Left lobe of liver (tissue), 2 donors: ENCODE measurements around the gene SULT1C4. TPM values are rescaled to one million over a fixed set of nuclear protein-coding genes. Genes with fewer than 3 reads are reported as not detected.
A peak's percentile ranks its signal among the peaks of the same experiment; 100 is the strongest.
"Not testable (repeated sequence)": the region's sequence is repeated elsewhere in the genome, so short reads cannot be mapped to it uniquely, and the experiment has no call there.

Experiments used
- ATAC-seq: fragments of 200-7000 bp; cut with Tn5 transposase; one replicate; pipeline ENCODE4 v1.9.1; 2020; ENCODE audit warnings: mild to moderate bottlenecking, moderate library complexity
- DNase-seq: peaks from one replicate; pipeline ENCODE4 v3.0.0-alpha.2; 2020; ENCODE audit warnings: low spot score
- total RNA-seq: library from RNA; stranded (reverse); gene quantifications from one replicate; pipeline ENCODE4 v1.2.1, GENCODE V29; 2021
- donor health status: DM: no; HTN: no; CAD: no; lungs with moderate emphysema.
- donor health status: DM: no; HTN: yes; CAD: no.

Gene SULT1C4
- total RNA-seq, 1 donor from 2014 or later, result 1.7 TPM

DNA sequence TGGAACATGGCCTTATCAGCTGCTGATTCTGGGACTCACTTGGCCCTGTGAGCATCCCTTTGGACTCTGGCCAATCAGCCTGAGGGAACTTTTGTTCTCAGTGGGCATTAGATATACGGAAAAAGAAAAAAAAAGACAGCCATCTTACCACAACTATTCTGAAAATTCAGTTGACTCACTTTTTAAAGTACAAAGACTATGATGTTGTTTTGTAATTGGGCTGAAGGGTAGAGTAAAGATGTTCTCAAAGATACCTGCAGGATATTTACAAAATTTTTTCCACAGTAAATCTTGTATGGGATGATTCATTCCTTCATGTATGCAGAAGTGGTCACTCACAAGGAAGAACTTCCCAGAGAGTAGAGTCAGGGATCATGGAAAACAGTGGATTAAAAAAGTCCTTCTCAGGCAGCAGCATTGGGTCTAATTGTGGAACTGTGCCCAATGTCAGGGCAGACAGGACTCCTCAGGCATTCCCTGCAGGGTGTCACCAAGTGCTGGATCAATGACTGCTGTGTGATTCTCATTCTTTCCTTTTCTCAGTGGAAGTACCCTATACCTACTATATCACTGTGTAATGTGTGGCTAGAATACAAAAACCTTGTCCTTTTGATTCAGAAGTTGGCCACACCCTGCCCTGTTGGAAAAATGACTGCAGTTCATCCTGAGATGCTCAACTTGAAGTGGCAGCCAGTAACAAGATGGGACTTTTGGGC lies 35.4 kb downstream of the SULT1C4 start:
- DNase-seq (no peak), ATAC-seq (no peak)

DNA sequence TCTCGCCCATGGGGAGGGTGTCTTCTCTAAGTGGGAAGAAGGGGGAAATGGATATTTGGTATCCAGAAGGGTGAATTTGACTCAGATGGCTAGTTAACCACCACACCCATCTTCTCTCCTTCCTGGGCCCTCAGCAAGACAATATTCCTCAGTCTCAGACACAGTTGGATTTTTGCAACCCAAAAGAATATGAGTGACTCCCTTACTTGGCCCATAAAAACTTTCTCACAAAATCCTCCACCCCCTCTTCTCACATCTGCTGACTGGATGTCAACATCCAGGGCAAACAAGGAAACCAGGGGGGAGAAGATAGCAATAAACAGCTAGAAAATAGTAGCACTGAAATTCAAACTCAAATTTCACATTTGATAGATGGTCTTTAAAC lies 35.9 kb downstream of the SULT1C4 start:
- no peak for ATAC-seq
- DNase-seq, result no peak

DNA sequence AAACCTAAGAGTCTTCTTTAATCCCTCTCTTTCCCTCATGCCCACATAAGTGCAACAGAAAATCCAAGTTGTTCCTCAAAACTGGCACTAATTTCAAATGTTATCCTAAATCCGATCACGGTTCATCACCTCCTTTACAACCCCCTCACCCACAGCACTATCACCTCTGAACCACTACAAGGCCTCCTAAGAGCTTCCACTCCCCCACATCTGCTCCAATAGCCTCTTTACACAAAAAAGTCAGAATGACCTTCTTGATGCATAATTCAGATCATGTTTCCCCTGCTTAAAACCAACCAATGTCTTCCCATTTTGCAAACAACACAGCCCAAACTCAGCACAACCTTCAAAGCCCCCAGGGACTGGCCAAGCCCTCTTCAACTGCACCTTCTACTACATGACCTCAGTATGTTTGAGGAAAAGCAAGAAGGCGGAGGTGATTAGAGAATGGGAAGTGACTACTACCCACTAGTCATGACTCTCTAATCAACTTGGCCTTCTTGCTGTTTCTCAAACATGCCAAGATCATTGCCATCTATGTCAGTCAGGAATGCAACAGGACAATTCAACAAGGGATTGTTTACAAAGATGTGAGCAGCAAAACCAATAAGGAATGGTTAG lies 36.6 kb downstream of the SULT1C4 start:
- DNase-seq, result no peak
- ATAC-seq, result no peak

DNA sequence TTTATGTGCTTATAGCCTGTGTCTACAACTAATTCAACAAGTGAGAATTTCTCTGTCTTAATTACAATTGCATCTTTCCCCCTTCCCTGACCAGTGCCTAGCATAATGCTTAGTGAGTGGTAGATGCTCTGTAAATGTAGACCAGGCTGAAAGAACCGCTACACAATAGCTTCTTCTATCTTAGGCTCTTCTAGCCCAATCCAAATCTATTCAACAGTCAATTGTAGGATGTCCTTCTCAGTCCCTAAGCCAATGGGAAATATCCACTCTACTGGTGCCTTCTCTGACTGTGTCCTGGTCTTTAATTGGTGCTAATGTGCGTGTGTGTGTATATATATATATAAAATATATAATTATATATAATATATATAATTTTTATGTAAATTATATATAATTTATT lies 37.2 kb downstream of the SULT1C4 start:
- DNase-seq (no peak), ATAC-seq (no peak)

DNA sequence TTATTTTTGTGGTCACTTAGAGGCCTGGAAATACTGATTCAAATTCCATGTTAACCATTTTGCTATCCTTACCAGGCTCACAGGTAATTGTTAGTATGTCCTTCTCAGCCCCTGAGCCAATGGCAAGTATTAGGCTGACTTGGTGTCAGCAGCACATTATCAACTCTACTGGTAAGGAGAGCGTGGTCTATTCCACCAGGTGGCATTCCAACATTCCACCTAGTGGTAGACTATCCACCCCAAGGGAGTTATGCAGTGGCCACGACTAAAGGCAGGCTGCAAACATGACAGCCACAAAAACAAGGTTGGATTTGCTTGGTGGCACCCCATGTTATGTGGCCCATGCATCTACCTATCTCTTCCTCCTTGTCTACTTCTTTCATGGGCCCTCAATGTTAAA lies 39.5 kb downstream of the SULT1C4 start:
- ATAC-seq, result peak; percentile 87
- no peak for DNase-seq

DNA sequence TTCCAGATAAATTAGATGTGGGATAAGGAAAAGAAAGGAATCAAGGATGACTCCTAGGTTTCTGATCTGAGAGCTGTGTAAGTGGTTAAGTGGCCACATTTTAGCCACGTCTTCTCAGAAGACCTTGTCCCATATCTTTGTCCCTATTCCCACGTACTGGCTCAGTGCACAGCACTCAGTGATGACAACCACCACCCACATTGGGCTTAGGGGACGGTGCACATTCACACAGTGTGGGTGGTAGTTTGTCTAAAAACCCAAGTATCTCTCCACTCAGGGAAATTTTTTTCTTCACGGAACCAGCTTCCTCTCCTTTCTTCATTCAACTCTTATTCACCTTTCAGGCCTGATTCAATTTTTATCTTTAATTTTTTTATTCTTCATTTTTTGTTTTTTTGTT lies 40.7 kb downstream of the SULT1C4 start:
- no peak for ATAC-seq
- no peak for DNase-seq

DNA sequence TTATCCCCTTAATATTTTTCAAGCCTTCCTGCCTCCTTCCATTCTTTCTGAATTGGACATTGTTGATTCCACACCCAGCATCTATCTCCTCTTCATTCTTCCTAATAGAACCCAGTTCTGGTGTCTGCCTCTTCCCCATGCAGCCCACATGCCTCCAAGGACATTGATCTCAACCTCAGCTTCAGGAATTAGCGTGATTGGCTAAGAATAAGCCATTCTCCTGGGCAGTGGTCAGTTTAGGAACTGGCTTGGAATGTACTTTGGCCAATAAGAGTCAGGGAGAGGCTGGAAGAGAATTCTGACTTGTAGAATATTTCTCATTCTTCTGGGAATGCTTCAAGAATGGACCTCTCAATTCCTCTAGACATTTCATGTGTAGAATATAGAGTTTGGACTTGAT lies 45.3 kb downstream of the SULT1C4 start:
- DNase-seq (no peak), ATAC-seq (no peak)

DNA sequence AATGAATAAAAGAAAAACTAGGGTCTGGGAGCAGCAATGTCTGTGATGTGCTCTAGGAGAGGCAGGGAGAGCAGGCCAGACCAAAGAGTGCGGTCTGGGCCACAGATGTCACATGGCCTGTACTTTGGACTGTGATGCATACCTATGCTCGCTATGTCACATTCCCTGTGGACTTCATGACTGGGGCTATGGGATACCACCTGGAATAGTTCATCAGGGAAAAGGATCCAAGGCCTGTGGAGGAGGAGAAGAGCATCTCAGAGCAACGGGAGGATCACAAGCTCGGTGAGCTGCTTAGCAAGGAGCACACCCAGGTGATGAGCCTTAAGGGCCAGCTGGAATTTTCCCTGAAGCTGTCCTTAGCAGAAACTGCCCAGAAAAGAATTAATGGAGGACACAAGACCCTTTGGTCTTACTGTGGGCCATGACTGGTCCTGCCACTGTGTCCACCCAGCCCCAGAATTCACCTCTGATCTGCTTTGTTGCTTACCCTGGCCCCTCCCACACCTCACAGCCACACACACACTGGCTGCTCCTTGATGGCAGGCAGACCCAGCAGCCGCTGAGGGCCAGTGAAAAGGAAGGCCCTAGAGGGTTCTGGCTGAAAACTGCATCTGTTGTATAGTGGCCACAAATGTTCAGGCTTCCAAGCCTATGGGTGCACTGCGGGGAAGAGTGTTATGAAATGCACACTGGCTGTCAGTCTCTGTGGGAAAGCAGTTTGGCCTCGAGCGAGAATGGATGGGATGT lies 45.9 kb downstream of the SULT1C4 start:
- no peak for ATAC-seq
- DNase-seq, result no peak

DNA sequence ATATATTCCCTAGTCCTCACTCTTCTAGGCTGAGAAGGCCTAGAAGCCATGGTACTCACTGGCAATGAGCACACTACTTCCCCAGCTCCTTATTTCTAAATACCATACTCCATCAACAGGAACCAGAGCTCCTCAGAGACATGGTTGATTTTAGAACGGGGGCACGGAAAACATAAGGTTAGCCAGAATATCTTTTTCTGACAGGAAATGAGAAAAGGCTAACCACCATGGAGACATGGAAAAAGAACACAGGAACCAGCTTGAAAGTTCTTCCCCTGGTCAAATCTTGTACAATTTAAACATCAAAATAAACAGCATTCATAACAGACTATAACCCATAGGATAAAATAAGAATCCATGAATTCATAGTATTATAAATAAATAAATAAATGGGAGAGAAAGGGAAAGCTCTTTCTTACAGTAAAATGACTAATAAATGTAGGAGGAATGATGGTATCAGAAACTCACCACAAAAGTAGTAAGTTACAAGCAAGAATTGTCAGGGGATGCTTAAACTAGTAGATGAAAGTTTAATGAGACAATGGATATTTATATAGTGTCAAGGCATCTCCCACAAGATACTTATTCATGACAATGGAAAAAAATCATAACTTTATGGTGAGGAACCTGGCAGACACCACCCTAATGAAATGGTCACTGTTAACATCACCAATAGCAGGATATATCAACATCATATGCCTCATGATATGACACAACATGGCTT lies 50.7 kb downstream of the SULT1C4 start:
- no peak for ATAC-seq
- DNase-seq, result no peak

DNA sequence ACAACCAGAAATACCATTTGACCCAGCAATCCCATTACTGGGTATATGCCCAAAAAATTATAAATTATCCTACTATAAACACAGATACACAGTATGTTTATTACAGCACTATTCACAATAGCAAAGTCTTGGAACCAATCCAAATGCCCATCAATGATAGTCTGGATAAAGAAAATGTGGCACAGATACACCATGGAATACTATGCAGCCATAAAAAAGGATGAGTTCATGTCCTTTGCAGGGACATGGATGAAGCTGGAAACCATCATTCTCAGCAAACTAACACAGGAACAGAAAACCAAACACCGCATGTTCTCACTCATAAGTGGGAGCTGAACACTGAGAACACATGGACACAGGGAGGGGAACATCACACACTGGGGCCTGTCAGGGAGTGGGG lies 57.8 kb downstream of the SULT1C4 start:
- ATAC-seq, DNase-seq: not testable (repeated sequence)

DNA sequence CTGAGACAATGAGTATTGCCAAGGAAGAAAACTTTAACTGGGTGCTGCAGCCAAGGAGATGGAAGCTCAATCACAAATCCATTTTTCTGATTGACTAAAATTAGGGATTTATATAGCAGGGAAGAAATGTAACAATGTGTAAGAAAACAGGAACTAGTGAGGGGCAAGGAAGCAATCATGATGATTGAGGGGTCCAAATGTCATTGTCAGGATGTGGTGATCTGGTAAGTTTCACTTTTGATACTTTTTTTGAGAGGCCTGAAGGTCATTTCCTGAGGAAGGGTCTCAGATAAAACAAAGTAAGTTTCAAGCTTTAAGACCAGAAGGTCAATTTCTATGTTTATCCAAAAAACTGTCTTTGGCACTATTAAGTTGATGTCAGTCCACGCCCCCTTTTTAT lies 59.2 kb downstream of the SULT1C4 start:
- ATAC-seq (no peak), DNase-seq (no peak)

Other genes with a start within 250 kb of the SULT1C4 start
- not detected for gene SULT1C3, start 138.0 kb upstream of the SULT1C4 start, total RNA-seq
- 1.9 TPM for gene SULT1C2, start 89.1 kb upstream of the SULT1C4 start, total RNA-seq
- gene GCC2, start 71.3 kb downstream of the SULT1C4 start, total RNA-seq, result 12.6 TPM
- 18.1 TPM for gene LIMS1, start 156.5 kb downstream of the SULT1C4 start, total RNA-seq